Measurements from ENCODE around the gene RAB5IF.
"Not testable (repeated sequence)": the region's sequence is repeated elsewhere in the genome, so short reads cannot be mapped to it uniquely, and the experiment has no call there.

Gene RAB5IF

GRCh38 chr20:36632487-36633284, 27.1 kb downstream of the RAB5IF start:
- TF ChIP-seq, protein P1, sequence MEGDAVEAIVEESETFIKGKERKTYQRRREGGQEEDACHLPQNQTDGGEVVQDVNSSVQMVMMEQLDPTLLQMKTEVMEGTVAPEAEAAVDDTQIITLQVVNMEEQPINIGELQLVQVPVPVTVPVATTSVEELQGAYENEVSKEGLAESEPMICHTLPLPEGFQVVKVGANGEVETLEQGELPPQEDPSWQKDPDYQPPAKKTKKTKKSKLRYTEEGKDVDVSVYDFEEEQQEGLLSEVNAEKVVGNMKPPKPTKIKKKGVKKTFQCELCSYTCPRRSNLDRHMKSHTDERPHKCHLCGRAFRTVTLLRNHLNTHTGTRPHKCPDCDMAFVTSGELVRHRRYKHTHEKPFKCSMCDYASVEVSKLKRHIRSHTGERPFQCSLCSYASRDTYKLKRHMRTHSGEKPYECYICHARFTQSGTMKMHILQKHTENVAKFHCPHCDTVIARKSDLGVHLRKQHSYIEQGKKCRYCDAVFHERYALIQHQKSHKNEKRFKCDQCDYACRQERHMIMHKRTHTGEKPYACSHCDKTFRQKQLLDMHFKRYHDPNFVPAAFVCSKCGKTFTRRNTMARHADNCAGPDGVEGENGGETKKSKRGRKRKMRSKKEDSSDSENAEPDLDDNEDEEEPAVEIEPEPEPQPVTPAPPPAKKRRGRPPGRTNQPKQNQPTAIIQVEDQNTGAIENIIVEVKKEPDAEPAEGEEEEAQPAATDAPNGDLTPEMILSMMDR (IDR thresholded peaks at IDR 0.05; ENCODE audit: extremely low read depth, missing control alignments), result no peak
- DNase-seq (ENCODE audit: low spot score), result no peak

GRCh38 chr20:36633285-36633772, 27.8 kb downstream of the RAB5IF start:
- TF ChIP-seq, protein P1 (IDR thresholded peaks at IDR 0.05; ENCODE audit: extremely low read depth, missing control alignments), result no peak
- no peak for DNase-seq (ENCODE audit: low spot score)

GRCh38 chr20:36634342-36634741, 28.8 kb downstream of the RAB5IF start:
- TF ChIP-seq, protein P1 (IDR thresholded peaks at IDR 0.05; ENCODE audit: extremely low read depth, missing control alignments), result no peak
- DNase-seq (ENCODE audit: low spot score), result no peak

GRCh38 chr20:36638876-36639400, 33.4 kb downstream of the RAB5IF start:
- not testable (repeated sequence) for DNase-seq (ENCODE audit: low spot score)

DNA sequence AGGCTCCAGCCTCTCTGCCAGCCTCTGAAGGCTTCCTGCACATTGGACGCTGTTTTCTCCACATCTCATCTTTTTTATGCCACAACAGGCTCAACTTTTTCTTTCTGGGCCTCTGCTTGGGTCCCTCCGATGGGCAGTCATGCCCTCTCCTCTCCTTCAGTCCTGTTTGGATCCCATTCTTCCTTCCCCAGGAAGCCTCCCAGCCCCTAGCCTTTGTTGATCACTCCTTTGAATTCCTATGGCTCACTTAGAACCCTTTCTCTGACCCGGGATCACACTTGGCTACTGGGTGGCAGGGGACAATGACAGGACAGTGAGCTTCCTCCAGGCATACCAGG, 35.9 kb downstream of the RAB5IF start:
- TF ChIP-seq, protein P1 (IDR thresholded peaks at IDR 0.05; ENCODE audit: extremely low read depth, missing control alignments), result no peak
- DNase-seq (ENCODE audit: low spot score), result no peak

- TF ChIP-seq, protein P1 (IDR thresholded peaks at IDR 0.05; ENCODE audit: extremely low read depth, missing control alignments), result no peak
Measured at GRCh38 chr20:36642136-36642535, 36.6 kb downstream of the RAB5IF start.

GRCh38 chr20:36644032-36644705, 38.6 kb downstream of the RAB5IF start:
- TF ChIP-seq, protein P1 (IDR thresholded peaks at IDR 0.05; ENCODE audit: extremely low read depth, missing control alignments), result no peak
- DNase-seq (ENCODE audit: low spot score), result no peak

More at GRCh38 chr20:36642136-36642535, 36.6 kb downstream of the RAB5IF start:
- DNase-seq (ENCODE audit: low spot score), result no peak
